ENCODE results near the gene BRINP1.

The BRINP1 gene

DNA sequence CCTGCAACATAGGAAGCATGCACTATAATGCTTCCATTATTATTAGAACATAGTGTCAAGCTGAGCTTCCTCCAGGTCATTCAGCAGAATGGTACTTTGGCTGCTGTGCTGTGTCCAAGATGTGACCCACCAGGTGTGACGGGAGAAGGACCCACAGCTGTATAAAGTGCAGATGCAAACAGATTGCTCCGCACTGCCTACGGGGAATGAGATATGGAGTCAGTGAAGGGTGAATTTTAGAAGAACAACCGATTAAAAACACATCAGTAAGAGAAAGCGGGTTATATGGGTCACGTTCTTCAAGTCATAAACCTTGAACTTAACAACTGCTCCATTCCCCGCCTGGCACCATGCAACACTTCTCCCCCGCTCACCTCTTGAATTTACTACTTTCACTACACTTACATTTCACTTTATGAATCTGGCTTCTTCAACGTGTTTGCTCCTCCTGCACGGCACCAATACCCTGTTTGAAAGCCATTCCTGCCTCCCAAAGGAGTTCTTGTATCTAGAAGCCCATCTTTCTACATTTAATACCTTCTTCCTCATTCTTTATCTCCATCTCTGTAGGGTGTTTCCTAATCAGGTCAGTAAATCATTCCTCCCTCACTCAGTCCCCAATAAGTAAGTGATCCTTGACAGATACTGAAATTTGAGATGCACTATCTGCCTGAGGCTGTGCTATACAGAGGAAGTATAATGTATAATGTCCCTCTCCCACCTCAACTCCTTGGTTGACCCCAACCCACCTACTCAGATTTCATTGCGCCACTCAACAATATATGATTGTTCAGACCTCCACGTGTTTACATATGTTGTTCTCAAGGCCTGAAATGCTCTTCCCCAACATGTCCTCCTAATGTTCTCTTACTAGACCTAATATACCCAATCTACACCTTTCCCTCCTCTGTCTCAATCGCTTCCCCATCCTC, 25.9 kb downstream of the BRINP1 start:
- no peak for DNase-seq (ENCODE audit: low read depth in 2 of 2)

DNA sequence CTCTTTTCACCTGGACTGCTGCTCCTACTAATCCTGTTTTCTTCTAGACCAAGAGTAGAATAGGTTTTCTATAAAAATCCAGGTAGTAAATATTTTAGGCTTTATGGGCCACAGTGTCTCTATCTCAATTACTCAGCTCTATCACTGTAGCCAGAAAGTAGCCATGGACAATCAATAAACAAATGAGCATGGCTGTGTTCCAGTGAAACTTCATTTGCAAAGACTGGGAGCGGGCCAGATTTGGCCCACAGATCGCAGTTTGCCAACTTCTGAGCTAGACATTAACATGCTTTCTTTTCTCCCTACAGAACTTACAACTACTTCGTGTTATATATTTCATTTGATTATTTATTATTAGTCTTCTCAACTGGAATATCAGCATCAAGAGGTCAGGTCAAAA, 30.2 kb downstream of the BRINP1 start:
- no peak for DNase-seq (ENCODE audit: low read depth in 2 of 2)

DNA sequence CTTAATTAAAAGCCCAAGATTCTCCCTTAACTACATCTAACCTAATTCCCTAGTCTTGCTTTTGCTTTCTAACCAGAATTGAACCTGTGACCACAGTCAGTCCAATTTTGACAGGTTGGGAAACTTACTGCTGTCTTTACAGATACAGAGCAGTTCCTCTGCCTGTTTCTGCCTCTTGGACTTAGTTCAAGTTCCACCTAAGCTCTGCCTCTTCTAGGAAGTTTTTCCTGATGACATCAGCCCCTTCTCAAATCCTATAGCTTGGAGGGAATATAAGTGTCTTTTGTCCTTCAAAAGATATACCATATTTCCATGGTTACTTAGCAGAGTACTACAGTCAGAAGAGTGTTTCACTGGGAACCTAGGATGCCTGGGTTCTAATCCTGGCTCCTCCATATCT, 31.7 kb downstream of the BRINP1 start:
- no peak for DNase-seq (ENCODE audit: low read depth in 2 of 2)

DNA sequence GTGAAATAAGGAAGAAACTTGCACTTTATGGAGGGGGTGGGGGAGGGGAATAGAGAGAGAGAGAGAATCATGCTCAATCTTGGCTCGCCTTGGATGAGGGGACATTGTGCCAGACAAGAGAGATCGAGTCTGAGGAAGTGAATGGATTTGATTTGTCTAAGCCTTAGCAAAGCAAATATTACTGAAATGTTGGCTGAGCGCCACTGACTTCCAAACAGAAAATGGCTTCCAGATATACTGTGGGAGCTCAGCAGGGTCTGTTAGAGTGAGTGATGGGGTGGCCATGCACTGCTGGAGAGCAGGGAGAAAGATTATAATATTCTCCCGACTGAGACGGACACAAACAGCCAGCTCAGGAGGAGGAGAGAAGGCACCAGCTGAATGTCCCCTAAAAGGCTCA, 34.5 kb downstream of the BRINP1 start:
- no peak for DNase-seq (ENCODE audit: low read depth in 2 of 2)

DNA sequence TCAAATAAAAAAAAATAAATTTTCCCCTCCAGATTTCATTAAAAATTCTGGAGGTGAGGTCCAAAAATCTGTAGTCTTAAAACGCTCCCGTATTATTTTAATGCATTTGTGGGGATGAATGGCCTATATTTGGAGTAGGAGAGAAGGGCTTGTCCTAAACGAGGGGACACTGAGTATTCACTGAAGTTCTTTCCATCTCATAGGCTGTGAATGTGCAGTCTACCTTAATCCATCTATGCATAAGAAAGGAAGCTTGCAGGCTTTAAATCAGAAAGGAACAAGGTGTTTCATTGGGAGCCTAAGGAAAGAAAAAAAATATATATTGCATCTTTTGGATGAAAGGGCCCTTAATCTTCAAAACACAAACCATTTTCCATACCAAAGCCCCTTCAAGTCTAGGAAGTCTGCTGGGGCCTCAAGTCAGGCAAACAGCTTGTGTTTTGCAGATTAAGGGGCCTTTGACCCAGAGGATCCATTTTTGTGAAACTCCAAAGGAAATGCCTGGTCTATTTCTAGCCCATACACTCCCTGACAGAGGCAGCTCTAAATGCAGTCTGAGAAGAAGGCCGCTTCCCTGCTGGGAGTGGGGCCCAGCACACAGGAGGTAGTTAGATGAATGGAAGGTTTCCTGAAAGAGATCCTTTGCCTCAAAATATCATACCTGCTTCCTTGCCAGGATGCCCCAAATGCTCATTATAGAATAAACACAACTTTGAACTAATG, 35.6 kb downstream of the BRINP1 start:
- no peak for DNase-seq (ENCODE audit: low read depth in 2 of 2)

DNA sequence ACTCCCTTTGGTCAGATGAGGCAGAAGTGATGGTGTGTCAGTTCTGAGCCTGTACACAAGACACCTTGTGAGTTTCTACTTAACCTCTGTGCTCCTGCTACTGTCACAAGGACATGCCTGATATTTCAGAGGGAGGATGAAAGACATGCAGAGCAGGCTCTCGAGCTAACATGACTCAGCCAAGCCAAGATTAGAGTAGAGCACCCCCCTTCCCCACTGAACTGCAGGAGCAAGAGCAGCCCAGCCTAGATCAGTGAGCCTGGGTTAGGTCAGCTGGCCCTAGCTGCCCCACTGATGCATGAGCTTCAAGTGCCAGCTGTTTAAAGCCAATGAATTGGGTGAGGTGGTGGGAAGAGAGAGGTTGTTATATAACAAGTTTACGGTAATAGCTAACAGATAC, 36.7 kb downstream of the BRINP1 start:
- DNase-seq (ENCODE audit: low read depth in 2 of 2) = no peak

DNA sequence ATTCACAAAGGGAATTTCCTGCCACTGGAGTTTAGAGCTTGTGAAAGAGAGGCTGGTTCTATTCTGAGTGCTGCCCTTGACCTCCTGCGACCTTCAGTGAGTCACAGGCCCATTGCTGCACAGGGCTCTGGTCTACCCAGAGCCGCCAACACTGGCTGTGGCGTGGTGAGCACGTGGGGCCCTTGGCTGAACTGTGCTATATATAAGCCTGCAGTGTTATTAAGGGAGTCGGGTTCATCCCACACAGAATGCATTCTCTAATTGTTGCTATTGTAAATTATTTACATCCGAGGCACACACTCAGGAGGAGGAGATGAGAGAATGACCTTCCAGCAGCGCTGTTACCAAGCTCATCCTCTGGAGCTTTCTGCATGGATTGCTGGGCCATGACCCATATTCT, 47.1 kb downstream of the BRINP1 start:
- no peak for DNase-seq (ENCODE audit: low read depth in 2 of 2)

DNA sequence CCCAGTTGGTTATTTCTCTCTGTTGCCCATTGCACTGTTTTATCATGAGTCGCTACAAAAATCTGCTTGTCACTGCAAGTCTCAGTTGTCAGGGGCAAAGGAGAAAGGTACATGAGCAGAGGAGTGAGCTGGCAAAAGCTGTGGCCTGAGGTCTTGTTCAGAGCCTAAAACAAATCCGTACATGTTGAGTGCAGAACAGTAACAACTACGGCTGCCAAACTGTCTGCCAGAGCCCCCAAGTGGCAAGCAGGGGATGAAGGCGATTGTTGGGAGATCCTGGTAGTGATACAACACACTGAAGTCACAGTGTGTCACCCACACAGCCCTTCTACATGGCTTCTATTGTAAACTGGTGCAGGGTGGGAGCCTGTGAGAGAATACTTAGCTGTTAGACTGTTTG, 50.9 kb downstream of the BRINP1 start:
- DNase-seq (ENCODE audit: low read depth in 2 of 2) = no peak

DNA sequence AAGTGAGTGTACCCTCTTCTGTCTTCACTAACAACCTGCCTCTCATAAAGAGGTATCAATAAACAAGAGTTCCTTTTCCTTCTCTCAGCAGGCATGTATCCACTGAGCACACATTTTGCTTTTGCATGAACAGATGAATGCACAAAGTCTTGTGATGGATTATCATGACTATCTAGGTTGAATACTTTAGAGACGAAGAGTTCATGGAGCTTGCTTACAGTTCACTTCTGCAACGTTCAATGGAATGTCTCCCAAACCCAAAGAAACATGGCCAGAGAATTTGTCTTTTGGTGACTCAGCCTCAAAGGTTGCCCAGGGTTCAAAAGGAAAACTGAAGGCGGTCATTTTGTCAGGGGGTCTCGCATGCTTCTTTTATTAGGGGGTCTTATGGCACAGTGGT, 55.4 kb downstream of the BRINP1 start:
- DNase-seq (ENCODE audit: low read depth in 2 of 2) = no peak

DNA sequence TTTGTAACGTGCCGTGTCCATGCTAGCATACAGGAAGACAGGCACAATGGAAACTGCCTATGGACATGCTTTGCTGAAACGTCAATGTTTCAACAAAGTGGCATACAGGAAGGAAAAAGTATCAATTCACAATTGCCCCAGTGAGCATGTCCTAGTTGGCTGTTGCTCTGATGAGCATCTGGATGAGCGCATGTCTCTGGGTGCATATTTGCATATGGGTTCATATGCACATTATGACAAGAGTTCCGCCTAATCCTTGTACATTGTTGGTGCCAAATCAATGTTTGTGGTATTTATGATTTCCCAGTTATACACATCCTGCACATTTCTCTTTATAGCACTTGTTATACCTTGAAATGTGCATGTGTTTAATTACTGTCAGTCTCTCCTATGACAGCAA, 58.5 kb downstream of the BRINP1 start:
- no peak for DNase-seq (ENCODE audit: low read depth in 2 of 2)

DNA sequence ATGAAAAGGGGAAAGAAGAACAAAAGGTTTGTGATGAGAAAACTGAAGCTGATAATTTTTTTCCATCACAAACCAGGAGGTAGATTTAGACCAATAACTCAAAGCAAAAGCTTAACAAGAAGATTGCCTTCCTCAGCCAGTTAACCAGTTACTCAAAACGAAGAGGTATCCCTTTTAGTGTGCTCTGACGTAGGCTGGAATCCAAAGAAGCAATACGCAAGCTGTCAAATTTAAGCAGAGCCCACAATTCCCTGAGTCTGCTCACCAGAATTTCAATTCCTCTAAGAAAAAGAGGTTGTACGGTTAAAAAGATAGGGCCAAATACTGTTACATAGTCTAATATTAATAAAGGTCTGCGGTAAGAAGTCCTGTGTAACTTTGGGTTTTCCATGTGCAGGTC, 61.8 kb downstream of the BRINP1 start:
- DNase-seq (ENCODE audit: low read depth in 2 of 2) = no peak

DNA sequence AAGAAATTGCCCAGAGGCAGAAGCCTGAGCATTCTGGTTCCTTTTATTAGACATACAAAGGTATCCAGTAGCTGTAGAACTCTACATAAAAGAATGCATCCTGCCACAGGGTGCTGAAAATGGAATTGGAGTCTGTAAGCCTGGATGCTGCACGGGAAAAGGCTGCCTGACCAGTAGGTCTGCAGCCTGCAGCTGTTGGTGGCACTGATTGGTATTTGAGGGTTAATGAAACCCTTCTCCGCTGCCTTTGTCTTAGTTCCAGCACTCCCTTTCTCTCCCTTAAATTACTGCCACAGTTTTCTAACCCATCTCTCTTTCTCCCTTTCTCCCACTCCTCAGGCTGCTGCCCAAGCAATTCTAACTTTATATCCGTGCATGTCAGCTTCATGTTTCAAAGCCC, 64.7 kb downstream of the BRINP1 start:
- DNase-seq (ENCODE audit: low read depth in 2 of 2) = no peak

DNA sequence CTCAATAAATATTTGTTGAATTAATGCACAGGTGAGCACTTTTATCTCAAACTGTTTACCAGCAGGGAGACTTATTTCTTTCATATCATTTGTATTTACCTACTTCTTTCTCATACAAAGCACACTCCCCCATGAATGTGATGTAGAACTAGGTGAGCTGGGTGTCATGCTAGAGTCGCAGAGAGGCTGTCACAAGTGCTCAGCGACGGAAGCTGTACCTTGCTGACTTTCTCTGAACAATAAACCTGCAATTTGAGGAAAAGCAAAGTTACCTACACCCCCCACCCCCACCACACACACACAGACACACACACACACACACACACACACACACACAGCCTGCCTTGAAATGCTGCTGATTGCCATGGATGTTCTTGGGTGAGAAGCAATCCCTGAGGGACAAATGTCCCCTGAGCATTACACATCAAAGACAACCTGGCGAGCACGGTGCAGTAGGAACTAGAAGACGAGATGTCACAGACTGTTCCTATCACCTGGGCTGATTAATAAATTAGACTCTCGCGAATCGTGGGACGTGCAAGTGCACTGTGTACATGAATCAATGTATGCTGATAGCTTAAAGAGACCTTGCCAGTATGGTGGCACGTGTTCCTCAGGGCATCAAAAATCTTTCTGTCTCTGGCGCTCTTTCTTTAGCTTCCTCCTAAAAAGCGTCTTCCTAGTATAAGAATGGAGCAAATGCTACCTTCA, 66.1 kb downstream of the BRINP1 start:
- DNase-seq (ENCODE audit: low read depth in 2 of 2) = no peak

DNA sequence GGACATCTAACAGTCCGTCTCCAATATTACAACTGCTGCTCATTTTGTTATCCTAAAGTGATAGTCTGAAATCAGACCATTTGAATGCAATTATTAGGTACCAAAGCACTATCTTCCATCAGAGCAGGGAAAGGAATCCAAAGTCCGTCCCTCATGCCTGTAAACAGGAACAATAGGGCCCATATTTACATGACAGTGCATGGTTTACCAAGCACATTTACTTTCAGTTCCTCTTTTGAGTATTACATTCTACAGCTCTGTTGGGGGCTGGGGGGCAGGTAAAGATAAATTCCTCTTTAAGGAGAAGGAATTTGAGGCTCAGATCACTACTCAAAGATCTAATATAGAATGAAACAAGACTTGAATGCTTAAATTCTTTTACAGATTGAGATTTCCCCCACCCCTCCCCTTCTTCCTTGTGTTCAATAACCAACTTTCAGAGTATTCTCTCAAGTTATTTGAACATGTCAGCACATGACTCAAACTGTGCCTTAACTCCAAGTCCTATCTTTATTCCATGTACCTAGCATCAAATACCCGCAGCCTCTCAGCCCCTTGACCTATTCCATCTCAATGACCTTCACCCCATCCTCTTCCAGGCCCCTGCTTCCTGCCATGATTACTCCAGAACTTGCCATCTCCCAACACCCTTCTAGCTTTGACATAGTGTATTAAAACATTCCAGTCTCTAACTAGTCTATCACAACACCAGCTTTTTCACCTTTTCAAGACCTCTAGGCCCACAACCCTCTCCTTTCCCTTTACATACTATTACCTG, 71.0 kb downstream of the BRINP1 start:
- DNase-seq (ENCODE audit: low read depth in 2 of 2) = no peak

DNA sequence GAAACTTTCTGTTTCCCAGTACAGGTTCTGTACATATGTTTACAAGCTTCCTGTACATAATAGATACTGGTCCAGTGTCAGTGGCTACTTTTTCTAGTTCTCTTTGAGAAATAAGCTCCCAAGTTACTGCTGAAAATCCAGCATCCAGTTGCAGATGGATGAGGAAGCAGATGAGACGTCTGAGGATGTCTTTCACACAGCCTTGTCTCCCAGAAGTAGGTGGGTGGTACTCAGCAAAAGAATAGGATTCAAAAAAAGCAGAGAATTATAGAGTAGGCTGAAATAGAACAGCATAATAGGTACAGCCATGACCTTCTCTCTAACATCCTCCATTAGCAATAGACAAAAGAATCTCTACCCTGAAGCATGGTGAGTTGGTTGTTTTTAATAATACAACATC, 77.7 kb downstream of the BRINP1 start:
- no peak for DNase-seq (ENCODE audit: low read depth in 2 of 2)

DNA sequence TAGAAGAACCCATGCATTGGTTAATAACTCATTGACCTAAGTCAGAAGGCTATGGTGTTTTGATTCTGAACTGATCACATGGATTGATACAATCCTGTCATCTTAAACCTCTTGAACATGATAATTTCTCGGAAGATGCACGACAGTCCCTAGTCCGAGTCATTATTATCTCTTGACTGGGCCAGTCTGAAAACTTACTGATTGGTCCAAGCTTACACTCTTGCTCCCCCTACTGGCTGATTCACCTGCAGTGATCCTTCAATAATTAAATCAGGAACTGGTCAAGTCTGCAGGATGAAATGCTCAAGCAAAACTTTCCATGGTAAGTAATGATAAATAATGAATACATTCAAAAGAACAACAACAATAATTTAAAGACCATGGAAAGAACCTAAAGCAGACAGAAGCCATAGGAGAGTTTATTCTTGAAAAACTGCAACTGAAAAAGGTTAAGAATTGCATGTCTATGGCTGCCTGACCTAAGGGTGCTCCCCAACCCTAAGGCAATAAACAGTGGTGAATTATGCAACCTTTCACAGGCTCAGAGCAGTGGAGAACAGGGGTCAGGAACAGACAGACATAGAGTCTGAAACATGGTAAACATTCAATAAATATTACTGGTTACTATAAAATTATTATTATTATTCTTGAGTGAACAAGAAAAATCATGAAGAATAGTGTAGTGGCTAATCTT, 79.3 kb downstream of the BRINP1 start:
- no peak for DNase-seq (ENCODE audit: low read depth in 2 of 2)

DNA sequence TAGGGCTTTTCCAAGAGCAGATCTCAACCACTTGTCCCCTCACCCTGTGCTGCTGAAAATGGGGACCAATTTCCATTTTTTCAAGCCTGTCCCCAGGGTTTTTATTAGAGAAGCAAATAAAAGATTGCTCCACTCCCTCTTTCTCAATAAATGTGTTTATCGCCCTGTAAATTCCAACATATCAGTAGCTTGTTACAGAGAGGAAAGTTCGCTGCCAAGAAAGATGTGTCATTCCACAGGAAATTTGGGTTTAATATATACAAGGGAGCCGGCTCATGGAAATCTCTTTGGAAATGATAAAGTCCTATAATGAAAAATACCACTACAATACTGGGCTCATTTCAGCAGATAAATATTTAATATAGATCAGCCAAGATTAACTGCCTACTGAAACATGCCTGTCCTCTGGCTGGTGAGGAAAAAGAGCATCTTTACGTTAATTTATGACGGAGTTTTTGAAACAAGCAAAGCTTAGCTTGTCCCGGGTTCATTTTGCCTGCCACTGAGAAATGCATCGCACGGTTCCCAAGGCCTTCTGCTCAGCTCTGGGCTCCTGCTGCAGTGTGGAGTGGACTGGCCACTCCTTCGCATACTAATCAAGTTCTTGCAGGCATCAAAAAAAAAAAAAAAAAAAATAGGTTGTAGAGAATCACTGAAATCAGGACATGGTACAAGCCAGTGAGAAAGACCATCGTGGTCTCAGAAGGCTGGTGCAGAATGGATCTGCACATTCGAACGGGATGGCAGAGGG, 84.5 kb downstream of the BRINP1 start:
- no peak for DNase-seq (ENCODE audit: low read depth in 2 of 2)

DNA sequence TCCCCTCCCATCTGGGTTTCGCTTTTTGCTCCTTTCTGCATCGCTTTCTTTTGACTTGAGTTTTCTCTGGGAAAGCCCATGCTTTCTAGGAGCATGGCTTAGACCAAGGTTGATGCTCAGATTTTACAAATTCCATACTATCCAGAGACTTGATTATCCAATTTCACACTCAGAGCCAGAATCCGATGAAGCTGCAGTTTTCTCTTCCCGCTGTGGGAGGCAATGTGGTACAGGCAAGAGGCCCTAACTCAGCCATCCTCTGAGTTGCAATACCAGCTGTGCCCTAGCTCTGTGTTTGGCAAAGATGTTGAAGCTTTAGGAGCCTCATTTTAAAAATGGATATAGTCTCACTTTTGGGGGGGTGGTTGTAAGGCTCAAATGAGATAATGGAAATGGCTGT, 85.1 kb downstream of the BRINP1 start:
- no peak for DNase-seq (ENCODE audit: low read depth in 2 of 2)

DNA sequence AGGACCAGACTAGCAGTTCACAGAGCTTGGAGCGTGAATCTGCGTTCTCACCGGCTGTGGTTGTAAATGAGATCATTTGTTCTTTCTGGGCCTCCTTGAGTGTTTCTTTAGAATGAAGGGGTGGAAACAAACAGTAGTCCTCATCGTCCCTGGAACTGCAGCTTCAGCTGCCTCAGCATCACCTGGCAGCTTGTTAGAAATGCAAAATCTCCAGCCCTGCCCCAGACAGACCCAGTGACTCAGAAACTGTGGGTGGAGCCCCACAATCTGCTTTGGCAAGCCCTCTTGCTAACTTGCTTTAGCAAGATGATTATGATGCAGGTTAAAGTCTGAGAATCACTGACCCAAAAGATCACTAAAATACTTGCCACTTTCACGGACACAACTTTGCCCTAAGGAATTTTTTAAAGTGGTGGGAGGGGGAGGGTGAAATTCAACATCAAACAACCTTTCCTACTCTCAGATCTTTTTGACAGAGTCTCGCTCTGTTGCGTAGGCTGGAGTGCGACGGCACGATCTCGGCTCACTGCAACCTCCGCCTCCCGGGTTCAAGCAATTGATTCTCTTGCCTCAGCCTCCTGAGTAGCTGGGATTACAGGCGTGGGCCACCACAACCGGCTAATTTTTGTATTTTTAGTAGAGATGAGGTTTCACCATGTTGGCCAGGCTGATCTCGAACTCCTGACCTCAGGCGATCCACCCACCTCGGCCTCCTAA, 86.0 kb downstream of the BRINP1 start:
- no peak for DNase-seq (ENCODE audit: low read depth in 2 of 2)

Measured in stimulated activated CD8-positive, alpha-beta memory T cell treated with anti-CD3 and anti-CD28 coated beads, Interleukin-15, amount 100 ng/mL, for 4 hours (primary cell).